OCI-LY7 (cell line): ENCODE measurements around the gene RARB.

ENCODE experiments used
- CTCF ChIP-seq: fragments of 200-600 bp; sonication (generic); conservative IDR thresholded peaks from 2 replicates; pipeline ENCODE4 v1.5.1; 2014; ENCODE audit warnings: mild to moderate bottlenecking, antibody characterized with exemption, low read length, moderate library complexity, mixed read lengths
- EZH2phosphoT487 ChIP-seq: fragments of 200-600 bp; sonication (generic); IDR thresholded peaks from 2 replicates; pipeline ENCODE4 v1.6.1; 2018; ENCODE audit warnings: low read depth, borderline replicate concordance, mild to moderate bottlenecking, mixed run types, antibody characterized with exemption, low read length, moderate library complexity, mixed read lengths

- TF ChIP-seq CTCF: no peak
- no peak for TF ChIP-seq EZH2phosphoT487
These were observed 93.0 kb downstream of the RARB start for GRCh38 chr3:25520926-25521559.
